ENCODE measurements around the gene LRGUK. TPM values are rescaled to one million over a fixed set of nuclear protein-coding genes. Genes with fewer than 3 reads are reported as not detected.

LRGUK gene
- total and polyA plus RNA-seq, 2 donors (not counting 1 experiment from before 2014, with no cell fraction given) = 0.27 to 0.49 TPM

GRCh38 chr7:134210227-134210626 is 83.1 kb downstream of the LRGUK start:
- Histone ChIP-seq H4K20me1 (ENCODE audit: control insufficient read depth, insufficient read depth, low read length, poor library complexity, severe bottlenecking) (no peaks in the 10 kb centered on the region), H3K27ac (ENCODE audit: low read length in 2 of 2) (no peak overlapping the region), H3K4me2 (replicated peaks; ENCODE audit: low read depth, low read length, poor library complexity, severe bottlenecking) (no peak overlapping the region), H3K4me1 (ENCODE audit: control insufficient read depth in 2 of 2, insufficient read depth in 2 of 2, low read length in 2 of 2) (no peaks in the 10 kb centered on the region), H2AFZ (ENCODE audit: insufficient read depth, low read depth, low read length, poor library complexity, severe bottlenecking) (no peak overlapping the region), H3K4me3 (ENCODE audit: control extremely low read depth in 1 of 5, extremely low read depth in 1 of 5, insufficient read depth in 1 of 5, low read depth in 2 of 5, low read length in 4 of 5) (no peak overlapping the region), H3K9me3 (ENCODE audit: control extremely low read depth in 1 of 3, control insufficient read depth in 2 of 3, insufficient read depth in 1 of 3, low read length in 2 of 3) (no peaks in the 10 kb centered on the region), H3K27me3 (replicated peaks in 1 of 4; ENCODE audit: control extremely low read depth in 1 of 4, control insufficient read depth in 3 of 4, insufficient read depth in 4 of 4, low read length in 3 of 4) (no peaks in the 10 kb centered on the region), H3K9ac (ENCODE audit: low read length) (no peak overlapping the region), H3K79me2 (ENCODE audit: control insufficient read depth, insufficient read depth, low read length) (no peaks in the 10 kb centered on the region), H3K36me3 (replicated peaks in 1 of 2; ENCODE audit: control extremely low read depth in 1 of 2, control insufficient read depth in 1 of 2, extremely low read depth in 1 of 2, insufficient read depth in 2 of 2, low read length in 1 of 2) (no peaks in the 10 kb centered on the region)
- DNase-seq (no peak), ATAC-seq (ENCODE audit: low read depth) (no peak)
- TF ChIP-seq, protein P1, sequence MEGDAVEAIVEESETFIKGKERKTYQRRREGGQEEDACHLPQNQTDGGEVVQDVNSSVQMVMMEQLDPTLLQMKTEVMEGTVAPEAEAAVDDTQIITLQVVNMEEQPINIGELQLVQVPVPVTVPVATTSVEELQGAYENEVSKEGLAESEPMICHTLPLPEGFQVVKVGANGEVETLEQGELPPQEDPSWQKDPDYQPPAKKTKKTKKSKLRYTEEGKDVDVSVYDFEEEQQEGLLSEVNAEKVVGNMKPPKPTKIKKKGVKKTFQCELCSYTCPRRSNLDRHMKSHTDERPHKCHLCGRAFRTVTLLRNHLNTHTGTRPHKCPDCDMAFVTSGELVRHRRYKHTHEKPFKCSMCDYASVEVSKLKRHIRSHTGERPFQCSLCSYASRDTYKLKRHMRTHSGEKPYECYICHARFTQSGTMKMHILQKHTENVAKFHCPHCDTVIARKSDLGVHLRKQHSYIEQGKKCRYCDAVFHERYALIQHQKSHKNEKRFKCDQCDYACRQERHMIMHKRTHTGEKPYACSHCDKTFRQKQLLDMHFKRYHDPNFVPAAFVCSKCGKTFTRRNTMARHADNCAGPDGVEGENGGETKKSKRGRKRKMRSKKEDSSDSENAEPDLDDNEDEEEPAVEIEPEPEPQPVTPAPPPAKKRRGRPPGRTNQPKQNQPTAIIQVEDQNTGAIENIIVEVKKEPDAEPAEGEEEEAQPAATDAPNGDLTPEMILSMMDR (IDR thresholded peaks at IDR 0.05) = no peak
- TF ChIP-seq EZH2 (IDR thresholded peaks at IDR 0.05; ENCODE audit: borderline replicate concordance, insufficient read depth, low read depth, low read length, poor library complexity, severe bottlenecking) = no peak
- intact Hi-C loops (cut with micrococcal nuclease) = no loop called here
- POLR2A ChIA-PET = no interaction called here
- H3K9me3 Mint-ChIP-seq (ENCODE audit: insufficient read depth) = no peaks in the 10 kb centered on the region
- H3K4me1 Mint-ChIP-seq = no peaks in the 10 kb centered on the region
- 98% methylated on average over 5 of the region's 8 CpGs for WGBS (ENCODE audit: insufficient coverage)
- H3K27me3 Mint-ChIP-seq = peaks cover 9% of the 10 kb centered on the region
- H3K27ac Mint-ChIP-seq = no peak overlapping the region
- no peak overlapping the region for H3K4me3 Mint-ChIP-seq
- CTCF ChIA-PET = interaction anchor here (0.5 kb wide), 1 partner anchor 9 kb away, joined by 4 read pairs; no protein-coding TSS in a partner anchor

DNA sequence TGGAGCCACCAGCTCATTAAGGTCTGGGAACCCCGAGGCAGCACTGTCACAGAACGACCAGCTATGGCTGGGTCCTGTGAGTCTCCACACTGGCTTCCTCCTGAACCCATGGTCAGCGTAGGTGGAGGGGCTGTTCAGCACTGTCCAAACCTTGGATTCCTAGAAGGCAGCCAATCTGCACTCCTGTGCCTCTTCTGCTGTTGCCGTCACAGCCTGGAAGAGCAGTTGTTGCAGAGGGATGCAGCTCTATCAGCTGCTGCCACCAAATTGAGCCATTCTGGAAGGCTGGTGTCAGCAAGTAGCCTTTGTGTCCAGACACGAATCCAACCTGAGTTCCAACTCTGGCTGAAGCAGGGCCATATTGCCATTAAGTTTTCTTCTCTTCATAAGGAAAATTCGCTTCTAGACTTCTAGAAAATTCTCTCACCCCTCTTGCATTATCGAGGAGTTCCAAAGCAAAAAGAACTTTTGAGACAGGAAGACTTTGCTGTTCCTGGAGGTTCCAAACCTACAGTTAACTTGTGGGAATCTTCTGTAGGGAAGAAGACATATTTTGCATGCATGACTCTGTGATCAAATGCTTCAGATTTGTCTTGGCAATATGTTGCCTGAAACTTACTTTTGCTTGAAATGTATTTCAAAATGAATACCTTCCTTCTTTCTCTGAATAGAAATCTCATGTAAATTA is 84.0 kb downstream of the LRGUK start:
- ATAC-seq (ENCODE audit: low read depth) (no peak), DNase-seq (no peak)
- Mint-ChIP-seq H3K27me3 (peaks cover 9% of the 10 kb centered on the region), H3K27ac (no peak overlapping the region), H3K4me1 (no peaks in the 10 kb centered on the region), H3K9me3 (ENCODE audit: insufficient read depth) (no peaks in the 10 kb centered on the region), H3K4me3 (no peak overlapping the region)
- TF ChIP-seq, protein P1 (IDR thresholded peaks at IDR 0.05) = no peak
- no peak for TF ChIP-seq EZH2 (IDR thresholded peaks at IDR 0.05; ENCODE audit: borderline replicate concordance, insufficient read depth, low read depth, low read length, poor library complexity, severe bottlenecking)
- 70% methylated on average over 5 of the region's 7 CpGs for WGBS (ENCODE audit: insufficient coverage)
- no peaks in the 10 kb centered on the region for H3K36me3 ChIP-seq (replicated peaks in 1 of 2; ENCODE audit: control extremely low read depth in 1 of 2, control insufficient read depth in 1 of 2, extremely low read depth in 1 of 2, insufficient read depth in 2 of 2, low read length in 1 of 2)
- no peak overlapping the region for H2AFZ ChIP-seq (ENCODE audit: insufficient read depth, low read depth, low read length, poor library complexity, severe bottlenecking)
- no peaks in the 10 kb centered on the region for H3K4me1 ChIP-seq (ENCODE audit: control insufficient read depth in 2 of 2, insufficient read depth in 2 of 2, low read length in 2 of 2)
- H3K79me2 ChIP-seq (ENCODE audit: control insufficient read depth, insufficient read depth, low read length) = no peaks in the 10 kb centered on the region
- no peaks in the 10 kb centered on the region for H3K27me3 ChIP-seq (replicated peaks in 1 of 4; ENCODE audit: control extremely low read depth in 1 of 4, control insufficient read depth in 3 of 4, insufficient read depth in 4 of 4, low read length in 3 of 4)
- H4K20me1 ChIP-seq (ENCODE audit: control insufficient read depth, insufficient read depth, low read length, poor library complexity, severe bottlenecking) = no peaks in the 10 kb centered on the region
- ChIA-PET POLR2A (no interaction called here), CTCF (no interaction called here)
- no peak overlapping the region for H3K4me2 ChIP-seq (replicated peaks; ENCODE audit: low read depth, low read length, poor library complexity, severe bottlenecking)
- intact Hi-C loops (cut with micrococcal nuclease) = no loop called here
- H3K4me3 ChIP-seq (ENCODE audit: control extremely low read depth in 1 of 5, extremely low read depth in 1 of 5, insufficient read depth in 1 of 5, low read depth in 2 of 5, low read length in 4 of 5) = no peak overlapping the region
- H3K9me3 ChIP-seq (ENCODE audit: control extremely low read depth in 1 of 3, control insufficient read depth in 2 of 3, insufficient read depth in 1 of 3, low read length in 2 of 3) = no peaks in the 10 kb centered on the region
- no peak overlapping the region for H3K9ac ChIP-seq (ENCODE audit: low read length)
- no peak overlapping the region for H3K27ac ChIP-seq (ENCODE audit: low read length in 2 of 2)
